H1 (cell line): ENCODE data around the gene FAM216A. TPM values are rescaled to one million over a fixed set of nuclear protein-coding genes. Genes with fewer than 3 reads are reported as not detected.
"Not testable (repeated sequence)": the region's sequence is repeated elsewhere in the genome, so short reads cannot be mapped to it uniquely, and the experiment has no call there.

Source experiments
- CTCF ChIA-PET: fragments of 300-600 bp; sonication (Branson Sonifier 250); formaldehyde crosslinking; loops from one replicate; lab custom pipeline; 2021; ENCODE audit not compliant: partially characterized antibody; lab: Charles Lee
- POLR2A ChIA-PET: fragments of 300-600 bp; sonication (Branson Sonifier 250); formaldehyde crosslinking; loops from one replicate; lab custom pipeline; 2021; ENCODE audit warnings: inconsistent platforms; ENCODE audit not compliant: partially characterized antibody; lab: Charles Lee
- DNase-seq, 2 experiments: peaks; one replicate each; pipeline versions ENCODE4 v3.0.0 to v3.0.0-alpha.2; 2010 to 2022; ENCODE audit warnings: low spot score in 2 of 2, low read depth in 1 of 2, mixed read lengths in 1 of 2
- FAIRE-seq: peaks from 2 replicates; lab custom pipeline; 2011; peaks lifted over from hg19 to GRCh38; lab: Jason Lieb, UNC
- H2AFZ ChIP-seq: 2 replicates; pipeline ENCODE4 v1.8.1; 2012; ENCODE audit warnings: low read length, inconsistent platforms
- H2AK5ac ChIP-seq: 2 replicates; pipeline ENCODE4 v1.6.1; 2013; ENCODE audit warnings: low read depth, low read length
- H2BK120ac ChIP-seq: replicated peaks from 2 replicates; pipeline ENCODE3; 2013; ENCODE audit warnings: low read depth, low read length, inconsistent platforms
- H2BK12ac ChIP-seq: 2 replicates; pipeline ENCODE4 v1.6.1; 2013; ENCODE audit warnings: low read depth, low read length
- H2BK15ac ChIP-seq: 2 replicates; pipeline ENCODE4 v1.6.1; 2013; ENCODE audit warnings: low read length
- H2BK20ac ChIP-seq: 2 replicates; pipeline ENCODE4 v1.6.1; 2013; ENCODE audit warnings: low read length
- H2BK5ac ChIP-seq: 2 replicates; pipeline ENCODE4 v1.6.1; 2013; ENCODE audit warnings: low read depth, low read length
- H3K14ac ChIP-seq: 2 replicates; pipeline ENCODE4 v1.6.1; 2013; ENCODE audit warnings: inconsistent platforms; ENCODE audit not compliant: insufficient read length
- H3K18ac ChIP-seq: 2 replicates; pipeline ENCODE4 v1.6.1; 2013; ENCODE audit warnings: low read length; ENCODE audit errors: extremely low read depth
- H3K23ac ChIP-seq: 2 replicates; pipeline ENCODE4 v1.6.1; 2013; ENCODE audit warnings: inconsistent platforms; ENCODE audit not compliant: insufficient read length
- H3K23me2 ChIP-seq: 2 replicates; pipeline ENCODE4 v1.6.1; 2013; ENCODE audit warnings: low read depth, low read length
- H3K27ac ChIP-seq: 2 replicates; pipeline ENCODE4 v1.6.1; 2011; ENCODE audit warnings: low read depth, low read length, inconsistent platforms
- H3K27me3 ChIP-seq, 4 experiments: replicated peaks in 1 of 4; 1 replicate in 1 of 4; 2 replicates in 3 of 4; pipeline versions ENCODE4 v1.6.1 to v1.8.1; 2011 to 2013; ENCODE audit warnings: low read length in 3 of 4, mild to moderate bottlenecking in 3 of 4, inconsistent platforms in 2 of 4, mixed read lengths in 2 of 4, moderate library complexity in 1 of 4; ENCODE audit not compliant: control insufficient read depth in 3 of 4, insufficient read depth in 3 of 4; ENCODE audit errors: extremely low read depth in 1 of 4
- H3K36me3 ChIP-seq, 4 experiments: 2 replicates each; pipeline versions ENCODE4 v1.6.1 to v1.8.1; 2011 to 2013; ENCODE audit warnings: mild to moderate bottlenecking in 4 of 4, low read length in 3 of 4, moderate library complexity in 2 of 4, control low read depth in 1 of 4, inconsistent platforms in 1 of 4; ENCODE audit not compliant: insufficient read depth in 4 of 4, control insufficient read depth in 2 of 4
- H3K4ac ChIP-seq: replicated peaks from 2 replicates; pipeline ENCODE3; 2013; ENCODE audit warnings: low read length, low read depth, mixed read lengths, inconsistent platforms; ENCODE audit not compliant: insufficient read length
- H3K4me1 ChIP-seq, 4 experiments: replicated peaks in 1 of 4; 1 replicate in 1 of 4; 2 replicates in 3 of 4; pipeline versions ENCODE4 v1.6.1 to v1.8.1; 2011 to 2013; ENCODE audit warnings: low read length in 3 of 4, inconsistent platforms in 2 of 4, mixed read lengths in 1 of 4; ENCODE audit not compliant: insufficient read depth in 4 of 4, control insufficient read depth in 3 of 4
- H3K4me2 ChIP-seq, 2 experiments: 2 replicates each; pipeline versions ENCODE4 v1.6.1 to v1.8.1; 2011 to 2013; ENCODE audit warnings: low read depth in 2 of 2, low read length in 2 of 2, control low read depth in 1 of 2, inconsistent platforms in 1 of 2, mild to moderate bottlenecking in 1 of 2; ENCODE audit not compliant: insufficient read depth in 1 of 2
- H3K4me3 ChIP-seq, 4 experiments: fragments of 200-600, 300-600 bp in 1 of 4; sonication (generic), shearing (Covaris generic), sonication (Bioruptor Twin) in 1 of 4; 2 replicates each; pipeline versions ENCODE4 v1.5.1 to v1.8.1; 2011 to 2016; ENCODE audit warnings: low read length in 4 of 4, low read depth in 3 of 4, control low read depth in 2 of 4, inconsistent platforms in 2 of 4, mild to moderate bottlenecking in 2 of 4, mixed read lengths in 1 of 4, moderate library complexity in 1 of 4; ENCODE audit not compliant: insufficient read depth in 2 of 4; ENCODE audit errors: extremely low read depth in 1 of 4
- H3K56ac ChIP-seq: replicated peaks from 2 replicates; pipeline ENCODE3; 2013; ENCODE audit warnings: low read depth, mild to moderate bottlenecking, mixed read lengths, low read length, inconsistent platforms; ENCODE audit not compliant: insufficient read length
- H3K79me1 ChIP-seq: 2 replicates; pipeline ENCODE4 v1.6.1; 2013; ENCODE audit warnings: low read depth, low read length, control low read depth
- H3K79me2 ChIP-seq, 2 experiments: 2 replicates each; pipeline versions ENCODE4 v1.6.1 to v1.8.1; 2012 to 2013; ENCODE audit warnings: low read length in 2 of 2, mild to moderate bottlenecking in 2 of 2, inconsistent platforms in 1 of 2; ENCODE audit not compliant: insufficient read depth in 2 of 2, control insufficient read depth in 1 of 2
- H3K9ac ChIP-seq, 4 experiments: replicated peaks in 1 of 4; 1 replicate in 1 of 4; 2 replicates in 3 of 4; pipeline versions ENCODE4 v1.6.1 to v1.8.1; 2011 to 2013; ENCODE audit warnings: low read depth in 3 of 4, low read length in 3 of 4, control low read depth in 2 of 4, mild to moderate bottlenecking in 2 of 4, moderate library complexity in 2 of 4, inconsistent platforms in 1 of 4; ENCODE audit errors: extremely low read depth in 1 of 4
- H3K9me3 ChIP-seq, 2 experiments: 2 replicates each; pipeline versions ENCODE4 v1.6.1 to v1.8.1; 2012 to 2013; ENCODE audit warnings: mild to moderate bottlenecking in 2 of 2, moderate library complexity in 2 of 2, control low read depth in 1 of 2, inconsistent platforms in 1 of 2, low read depth in 1 of 2, low read length in 1 of 2, mixed read lengths in 1 of 2; ENCODE audit not compliant: insufficient read depth in 2 of 2
- H4K20me1 ChIP-seq, 2 experiments: replicated peaks in 1 of 2; 2 replicates each; pipeline versions ENCODE3 to v1.8.1; 2011 to 2013; ENCODE audit warnings: inconsistent platforms in 2 of 2, low read length in 2 of 2, mild to moderate bottlenecking in 1 of 2; ENCODE audit not compliant: insufficient read depth in 2 of 2, control insufficient read depth in 1 of 2
- H4K5ac ChIP-seq: 2 replicates; pipeline ENCODE4 v1.6.1; 2013; ENCODE audit warnings: low read length, low read depth, mixed read lengths, inconsistent platforms; ENCODE audit not compliant: insufficient read length
- H4K8ac ChIP-seq: 2 replicates; pipeline ENCODE4 v1.8.0; 2013; ENCODE audit warnings: mild to moderate bottlenecking, moderate library complexity, low read length, inconsistent platforms; ENCODE audit not compliant: insufficient read depth; ENCODE audit errors: extremely low read depth
- H4K91ac ChIP-seq: replicated peaks from 2 replicates; pipeline ENCODE3; 2013; ENCODE audit warnings: low read length, mixed read lengths, inconsistent platforms; ENCODE audit not compliant: insufficient read length
- CBX8 ChIP-seq: fragments of 300-800, 300-1000 bp; sonication (generic); IDR thresholded peaks from 2 replicates; pipeline ENCODE4 v1.7.1; 2016; ENCODE audit warnings: low read depth, low read length, borderline replicate concordance
- HDAC2 ChIP-seq, 2 experiments: fragments of 300-600 bp in 1 of 2; sonication (generic) in 1 of 2; IDR thresholded peaks; 2 replicates each; pipeline ENCODE4 v1.6.1; 2011 to 2012; ENCODE audit warnings: low read depth in 2 of 2, low read length in 2 of 2, mild to moderate bottlenecking in 2 of 2, moderate library complexity in 2 of 2, borderline replicate concordance in 1 of 2, inconsistent platforms in 1 of 2
- WGBS, 2 experiments: shearing (Covaris generic) in 1 of 2; methylation state at CpG; one replicate each; pipeline versions ENCODE4 v1.1.6 to v1.1.7; 2013 to 2015; ENCODE audit warnings: low lambda C conversion rate in 2 of 2, mixed read lengths in 2 of 2, inconsistent platforms in 1 of 2, low coverage in 1 of 2, missing lambda C conversion rate in 1 of 2; ENCODE audit not compliant: insufficient replicate concordance in 2 of 2, insufficient coverage in 1 of 2, insufficient read length in 1 of 2; ENCODE audit errors: extremely low coverage in 1 of 2, missing lambda C conversion rate in 1 of 2; 5-methylcytosine and 5-hydroxymethylcytosine counted together
- polyA plus RNA-seq, 7 experiments: library from polyadenylated mRNA; depleted of rRNA in 3 of 7; stranded (reverse) in 5 of 7; unstranded in 2 of 7; fragments of >200 nt in 5 of 7; fragments of 200-250 nt in 2 of 7; gene quantifications; 1 replicate in 5 of 7; 2 replicates in 1 of 7; 4 replicates in 1 of 7; pipeline versions ENCODE4 v1.2.1 to v1.2.3, GENCODE V29; 2011 to 2013; ENCODE audit warnings: missing spikeins in 2 of 7, mixed read lengths in 2 of 7
- total RNA-seq: library from RNA; stranded (reverse); fragmentation: NEBNext Ultra II Directional; extraction: Animal tissue kit (Norgen Biotek cat#: 25700); gene quantifications from 2 replicates; pipeline ENCODE4 v1.2.1, GENCODE V29; 2021

The FAM216A gene
- total and polyA plus RNA-seq, 2 of the 8 experiments (the other 6 are each of a cell fraction or from before 2014, with no cell fraction given): 19.8 to 24.6 TPM

GRCh38 chr12:110468214-110469048, at the start of gene FAM216A, which contains the start of gene GPN3 (continued):
- TF ChIP-seq HDAC2 (IDR thresholded peaks at IDR 0.05; ENCODE audit: borderline replicate concordance in 1 of 2, low read depth in 2 of 2, low read length in 2 of 2): 0 out of 4 replicates have a peak, but pooled peaks of 1 of the 2 experiments have one; percentile 53
- TF ChIP-seq CBX8: no peak

- not testable (repeated sequence) for H3K56ac ChIP-seq, H2BK120ac ChIP-seq, H3K79me1 ChIP-seq, H2AK5ac ChIP-seq, H3K27me3 ChIP-seq, FAIRE-seq, H3K23me2 ChIP-seq, H4K20me1 ChIP-seq, H3K36me3 ChIP-seq, H3K14ac ChIP-seq, H2BK5ac ChIP-seq, H3K4ac ChIP-seq, H3K9ac ChIP-seq, H4K8ac ChIP-seq, DNase-seq, H2AFZ ChIP-seq, H3K4me1 ChIP-seq, H3K27ac ChIP-seq, H4K91ac ChIP-seq, H3K23ac ChIP-seq, H2BK20ac ChIP-seq, H4K5ac ChIP-seq, H3K79me2 ChIP-seq, H2BK15ac ChIP-seq, H2BK12ac ChIP-seq, H3K4me2 ChIP-seq, H3K4me3 ChIP-seq, H3K18ac ChIP-seq, H3K9me3 ChIP-seq
- ChIA-PET CTCF (interaction anchor here (0.6 to 3.1 kb wide), 5 partner anchors 11 to 1011 kb away, joined by 3 to 21 read pairs (median 3); no protein-coding TSS in a partner anchor), POLR2A (interaction anchor here (0.6 to 1.3 kb wide), 3 partner anchors 11 to 54 kb away, joined by 3 to 5 read pairs (median 3); no protein-coding TSS in a partner anchor)
- 90% methylated on average over 1 of the region's 1 CpG; no CpG with 5 or more reads in 1 of the 2 experiments for WGBS, 2 experiments
Measured at GRCh38 chr12:110420644-110421043, 48.0 kb upstream of the FAM216A start.
